IMR-90 (cell line): Measurements from ENCODE around the gene GPR158. TPM values are rescaled to one million over a fixed set of nuclear protein-coding genes. Genes with fewer than 3 reads are reported as not detected.

Experiments
- ATAC-seq: fragments of 200-7000 bp; cut with Tn5 transposase; 2 replicates; pipeline ENCODE4 v1.9.1; 2020; ENCODE audit warnings: low read depth, mild to moderate bottlenecking, moderate library complexity
- BruUV-seq: library from RNA; stranded (reverse); fragments of 400-500 nt; replicated peaks from 2 replicates; lab custom pipeline; 2021; lab: Mats Ljungman, UMichigan
- CTCF ChIA-PET: fragments of 300-600 bp; formaldehyde crosslinking; extraction: SDS; loops from one replicate; lab custom pipeline; 2021; ENCODE audit warnings: antibody characterized with exemption; lab: Yijun Ruan, JAX
- POLR2A ChIA-PET: fragments of 300-600 bp; sonication (Branson Sonifier 250); formaldehyde crosslinking; loops from one replicate; lab custom pipeline; 2022; ENCODE audit warnings: antibody characterized with exemption; ENCODE audit not compliant: unreplicated experiment; lab: Charles Lee
- DNase-seq: peaks from one replicate; pipeline ENCODE4 v3.0.0; 2013
- H2AFZ ChIP-seq: replicated peaks from 2 replicates; pipeline ENCODE3; 2013; ENCODE audit warnings: low read length, mild to moderate bottlenecking; ENCODE audit not compliant: poor library complexity
- H2AK5ac ChIP-seq: 2 replicates; pipeline ENCODE4 v1.6.1; 2013; ENCODE audit warnings: low read depth, low read length, inconsistent platforms
- H2AK9ac ChIP-seq: replicated peaks from 2 replicates; pipeline ENCODE3; 2013; ENCODE audit warnings: mild to moderate bottlenecking, low read depth, low read length, moderate library complexity; ENCODE audit not compliant: poor library complexity
- H2BK120ac ChIP-seq: 2 replicates; pipeline ENCODE4 v1.6.1; 2013; ENCODE audit warnings: low read depth, low read length, inconsistent platforms
- H2BK15ac ChIP-seq: 3 replicates; pipeline ENCODE4 v1.6.1; 2013; ENCODE audit warnings: low read depth, low read length, inconsistent platforms
- H2BK20ac ChIP-seq: 2 replicates; pipeline ENCODE4 v1.6.1; 2013; ENCODE audit warnings: low read depth, mild to moderate bottlenecking, inconsistent platforms, low read length, moderate library complexity
- H2BK5ac ChIP-seq: 2 replicates; pipeline ENCODE4 v1.6.1; 2013; ENCODE audit warnings: mild to moderate bottlenecking, low read depth, low read length, inconsistent platforms; ENCODE audit not compliant: poor library complexity, severe bottlenecking
- H3K14ac ChIP-seq: replicated peaks from 2 replicates; pipeline ENCODE4 v1.6.1; 2013; ENCODE audit warnings: low read depth, low read length, inconsistent platforms
- H3K18ac ChIP-seq: 2 replicates; pipeline ENCODE4 v1.6.1; 2013; ENCODE audit warnings: low read depth, low read length, control low read depth
- H3K23ac ChIP-seq: 2 replicates; pipeline ENCODE4 v1.6.1; 2013; ENCODE audit warnings: low read depth, low read length, inconsistent platforms
- H3K27ac ChIP-seq: 2 replicates; pipeline ENCODE4 v1.5.1; 2013; ENCODE audit warnings: mild to moderate bottlenecking, control low read depth, low read length; ENCODE audit not compliant: insufficient read depth
- H3K27me3 ChIP-seq: 2 replicates; pipeline ENCODE4 v1.6.1; 2013; ENCODE audit warnings: low read length; ENCODE audit not compliant: control insufficient read depth, insufficient read depth
- H3K36me3 ChIP-seq: 2 replicates; pipeline ENCODE4 v1.6.1; 2013; ENCODE audit warnings: low read length, mixed read lengths; ENCODE audit not compliant: control insufficient read depth, insufficient read depth
- H3K4ac ChIP-seq: 2 replicates; pipeline ENCODE4 v1.6.1; 2013; ENCODE audit warnings: low read depth, low read length, inconsistent platforms
- H3K4me1 ChIP-seq: 2 replicates; pipeline ENCODE4 v1.6.1; 2013; ENCODE audit warnings: low read length, mixed read lengths; ENCODE audit not compliant: control insufficient read depth, insufficient read depth
- H3K4me2 ChIP-seq: 2 replicates; pipeline ENCODE4 v1.6.1; 2013; ENCODE audit warnings: low read depth, mild to moderate bottlenecking, control low read depth, low read length, moderate library complexity
- H3K4me3 ChIP-seq: 2 replicates; pipeline ENCODE4 v1.5.1; 2013; ENCODE audit warnings: low read depth, mild to moderate bottlenecking, control low read depth, low read length, moderate library complexity; ENCODE audit not compliant: insufficient read depth
- H3K56ac ChIP-seq: 2 replicates; pipeline ENCODE4 v1.6.1; 2013; ENCODE audit warnings: low read length, inconsistent platforms; ENCODE audit not compliant: insufficient read depth; ENCODE audit errors: extremely low read depth
- H3K79me1 ChIP-seq, 2 experiments: 2 replicates each; pipeline ENCODE4 v1.6.1; 2013; ENCODE audit warnings: low read length in 2 of 2, inconsistent platforms in 1 of 2, low read depth in 1 of 2
- H3K9ac ChIP-seq: 2 replicates; pipeline ENCODE4 v1.6.1; 2013; ENCODE audit warnings: low read depth, low read length, control low read depth
- H3K9me1 ChIP-seq: 2 replicates; pipeline ENCODE4 v1.6.1; 2013; ENCODE audit warnings: low read length, inconsistent platforms; ENCODE audit not compliant: insufficient read depth
- H3K9me3 ChIP-seq: 2 replicates; pipeline ENCODE4 v1.6.1; 2013; ENCODE audit warnings: low read length; ENCODE audit not compliant: control insufficient read depth, insufficient read depth
- H4K20me1 ChIP-seq: 2 replicates; pipeline ENCODE4 v1.6.1; 2013; ENCODE audit warnings: low read length, inconsistent platforms; ENCODE audit not compliant: insufficient read depth
- H4K5ac ChIP-seq: 2 replicates; pipeline ENCODE4 v1.6.1; 2013; ENCODE audit warnings: mild to moderate bottlenecking, low read depth, low read length, control low read depth
- H4K8ac ChIP-seq, 2 experiments: 2 replicates each; pipeline ENCODE4 v1.6.1; 2013; ENCODE audit warnings: low read depth in 2 of 2, low read length in 2 of 2, control low read depth in 1 of 2, inconsistent platforms in 1 of 2
- H4K91ac ChIP-seq: 2 replicates; pipeline ENCODE4 v1.6.1; 2013; ENCODE audit warnings: low read depth, low read length, inconsistent platforms; ENCODE audit not compliant: insufficient read depth
- BHLHE40 ChIP-seq: fragments of 150-350 bp; IDR thresholded peaks from 2 replicates; pipeline ENCODE4 v1.6.1; 2016; ENCODE audit warnings: mild to moderate bottlenecking, low read depth, low read length
- CEBPB ChIP-seq: IDR thresholded peaks from 2 replicates; pipeline ENCODE4 v1.6.1; 2012; ENCODE audit warnings: low read depth, low read length, improper control_type of control experiment
- CHD1 ChIP-seq: IDR thresholded peaks from 2 replicates; pipeline ENCODE4 v1.6.1; 2012; ENCODE audit warnings: low read depth, low read length, improper control_type of control experiment
- ELK1 ChIP-seq: fragments of 150-350 bp; IDR thresholded peaks from 2 replicates; pipeline ENCODE4 v1.6.1; 2016; ENCODE audit warnings: low read depth, mild to moderate bottlenecking, low read length, moderate library complexity, borderline replicate concordance
- FOS ChIP-seq: fragments of 150-350 bp; IDR thresholded peaks from 2 replicates; pipeline ENCODE4 v1.6.1; 2016; ENCODE audit warnings: low read depth, low read length
- MAFK ChIP-seq: IDR thresholded peaks from 2 replicates; pipeline ENCODE4 v1.6.1; 2012; ENCODE audit warnings: low read depth, low read length, improper control_type of control experiment
- MAZ ChIP-seq: IDR thresholded peaks from 2 replicates; pipeline ENCODE4 v1.6.1; 2012; ENCODE audit warnings: low read depth, mild to moderate bottlenecking, low read length, improper control_type of control experiment, moderate library complexity, borderline replicate concordance
- MXI1 ChIP-seq: IDR thresholded peaks from 2 replicates; pipeline ENCODE4 v1.6.1; 2012; ENCODE audit warnings: low read depth, mild to moderate bottlenecking, low read length, moderate library complexity, borderline replicate concordance
- NFE2L2 ChIP-seq: fragments of 150-350 bp; IDR thresholded peaks from 2 replicates; pipeline ENCODE4 v1.6.1; 2016; ENCODE audit warnings: low read depth, mild to moderate bottlenecking, low read length
- POLR2A ChIP-seq: IDR thresholded peaks from 2 replicates; pipeline ENCODE4 v1.6.1; 2012; ENCODE audit warnings: mild to moderate bottlenecking, low read depth, low read length
- RAD21 ChIP-seq: IDR thresholded peaks from 2 replicates; pipeline ENCODE4 v1.6.1; 2012; ENCODE audit warnings: low read length, improper control_type of control experiment
- RCOR1 ChIP-seq: IDR thresholded peaks from 2 replicates; pipeline ENCODE4 v1.6.1; 2012; ENCODE audit warnings: mild to moderate bottlenecking, low read length, improper control_type of control experiment; ENCODE audit not compliant: insufficient replicate concordance
- RFX5 ChIP-seq: IDR thresholded peaks from 2 replicates; pipeline ENCODE4 v1.8.0; 2012; ENCODE audit warnings: low read depth, mild to moderate bottlenecking, low read length, moderate library complexity
- SMC3 ChIP-seq: fragments of 150-350 bp; IDR thresholded peaks from 2 replicates; pipeline ENCODE4 v1.6.1; 2016; ENCODE audit warnings: low read depth, mild to moderate bottlenecking, antibody characterized with exemption, low read length, moderate library complexity
- WGBS, 2 experiments: methylation state at CpG; one replicate each; pipeline versions ENCODE4 v1.1.5 to v1.1.7; 2013; ENCODE audit warnings: missing lambda C conversion rate in 2 of 2; ENCODE audit not compliant: insufficient read length in 1 of 2; ENCODE audit errors: extremely low coverage in 2 of 2; 5-methylcytosine and 5-hydroxymethylcytosine counted together
- dilution Hi-C: fragments of 300-500 bp; cut with HindIII; formaldehyde crosslinking; loops from one replicate; pipeline ENCODE4 v1.14.3; 2018; ENCODE audit warnings: low sequenced_read_pairs; ENCODE audit not compliant: unreplicated experiment
- in situ Hi-C: fragments of 300-500 bp; cut with MboI; formaldehyde crosslinking; loops from 3 replicates; pipeline ENCODE4 v1.14.3; 2019; ENCODE audit warnings: low sequenced_read_pairs, inconsistent platforms, mixed read lengths
- intact Hi-C: fragments of 100-400 bp; cut with micrococcal nuclease; formaldehyde crosslinking; loops from 2 replicates; pipeline ENCODE4 v1.10.0; 2022
- polyA plus RNA-seq, 3 experiments: library from polyadenylated mRNA; depleted of rRNA; stranded (reverse); fragments of >200 nt; gene quantifications; 2 replicates each; pipeline ENCODE4 v1.2.3, GENCODE V29; 2012; ENCODE audit warnings: low replicate concordance in 1 of 3
- total RNA-seq: library from RNA; depleted of rRNA; stranded (reverse); fragments of >200 nt; gene quantifications from 2 replicates; pipeline ENCODE4 v1.2.3, GENCODE V29; 2012
- TF ChIP-seq, protein P1 (sequence below): conservative IDR thresholded peaks from 2 replicates; pipeline ENCODE4 v1.5.1; 2012; ENCODE audit warnings: mild to moderate bottlenecking, low read depth, low read length, improper control_type of control experiment
- TF ChIP-seq, protein P2 (sequence below): fragments of 150-350 bp; IDR thresholded peaks from 2 replicates; pipeline ENCODE4 v1.6.1; 2017; ENCODE audit warnings: mild to moderate bottlenecking, antibody characterized with exemption, low read length, low read depth

Gene GPR158
- total and polyA plus RNA-seq, 2 of the 4 experiments (the other 2 are of a cell fraction) = not detected

GRCh38 chr10:25575343-25575742 lies 400.5 kb downstream of the GPR158 start:
- Histone ChIP-seq H3K9me1 (no peaks in the 10 kb centered on the region), H3K79me1 (no peaks in the 10 kb centered on the region), H3K9me3 (peaks cover 6% of the 10 kb centered on the region), H2BK5ac (no peak overlapping the region), H3K56ac (no peak overlapping the region), H4K91ac (no peak overlapping the region), H3K27ac (no peak overlapping the region), H2AK5ac (no peak overlapping the region), H4K5ac (no peak overlapping the region), H2BK20ac (no peak overlapping the region), H3K4me3 (no peak overlapping the region), H2AFZ (no peak overlapping the region), H3K4ac (no peak overlapping the region), H4K20me1 (no peaks in the 10 kb centered on the region), H3K27me3 (no peaks in the 10 kb centered on the region), H2BK15ac (no peak overlapping the region), H3K23ac (no peak overlapping the region), H3K18ac (no peak overlapping the region), H2AK9ac (no peak overlapping the region), H3K4me1 (no peaks in the 10 kb centered on the region), H3K9ac (no peak overlapping the region), H3K36me3 (no peaks in the 10 kb centered on the region), H4K8ac (no peak overlapping the region), H3K4me2 (no peak overlapping the region), H3K14ac (no peak overlapping the region), H2BK120ac (no peak overlapping the region)
- DNase-seq (no peak), ATAC-seq (no peak)
- WGBS, 2 experiments = 50% methylated on average over 1 of the region's 7 CpGs; no CpG with 5 or more reads in 1 of the 2 experiments
- intact Hi-C loops = no loop called here
- TF ChIP-seq MAFK = no peak
- TF ChIP-seq ELK1 = no peak
- TF ChIP-seq NFE2L2 = no peak
- no peak for TF ChIP-seq RFX5
- no peak for TF ChIP-seq CEBPB
- TF ChIP-seq MXI1 = no peak
- TF ChIP-seq RAD21 = no peak
- TF ChIP-seq SMC3 = no peak
- TF ChIP-seq, protein P1, sequence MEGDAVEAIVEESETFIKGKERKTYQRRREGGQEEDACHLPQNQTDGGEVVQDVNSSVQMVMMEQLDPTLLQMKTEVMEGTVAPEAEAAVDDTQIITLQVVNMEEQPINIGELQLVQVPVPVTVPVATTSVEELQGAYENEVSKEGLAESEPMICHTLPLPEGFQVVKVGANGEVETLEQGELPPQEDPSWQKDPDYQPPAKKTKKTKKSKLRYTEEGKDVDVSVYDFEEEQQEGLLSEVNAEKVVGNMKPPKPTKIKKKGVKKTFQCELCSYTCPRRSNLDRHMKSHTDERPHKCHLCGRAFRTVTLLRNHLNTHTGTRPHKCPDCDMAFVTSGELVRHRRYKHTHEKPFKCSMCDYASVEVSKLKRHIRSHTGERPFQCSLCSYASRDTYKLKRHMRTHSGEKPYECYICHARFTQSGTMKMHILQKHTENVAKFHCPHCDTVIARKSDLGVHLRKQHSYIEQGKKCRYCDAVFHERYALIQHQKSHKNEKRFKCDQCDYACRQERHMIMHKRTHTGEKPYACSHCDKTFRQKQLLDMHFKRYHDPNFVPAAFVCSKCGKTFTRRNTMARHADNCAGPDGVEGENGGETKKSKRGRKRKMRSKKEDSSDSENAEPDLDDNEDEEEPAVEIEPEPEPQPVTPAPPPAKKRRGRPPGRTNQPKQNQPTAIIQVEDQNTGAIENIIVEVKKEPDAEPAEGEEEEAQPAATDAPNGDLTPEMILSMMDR = no peak
- TF ChIP-seq POLR2A = no peak
- no peak for TF ChIP-seq MAZ
- TF ChIP-seq RCOR1 = no peak
- TF ChIP-seq CHD1 = no peak
- TF ChIP-seq BHLHE40 = no peak
- TF ChIP-seq FOS = no peak
- TF ChIP-seq, protein P2, sequence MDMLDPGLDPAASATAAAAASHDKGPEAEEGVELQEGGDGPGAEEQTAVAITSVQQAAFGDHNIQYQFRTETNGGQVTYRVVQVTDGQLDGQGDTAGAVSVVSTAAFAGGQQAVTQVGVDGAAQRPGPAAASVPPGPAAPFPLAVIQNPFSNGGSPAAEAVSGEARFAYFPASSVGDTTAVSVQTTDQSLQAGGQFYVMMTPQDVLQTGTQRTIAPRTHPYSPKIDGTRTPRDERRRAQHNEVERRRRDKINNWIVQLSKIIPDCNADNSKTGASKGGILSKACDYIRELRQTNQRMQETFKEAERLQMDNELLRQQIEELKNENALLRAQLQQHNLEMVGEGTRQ = no peak
- POLR2A ChIA-PET = no interaction called here
- in situ Hi-C loops = no loop called here
- CTCF ChIA-PET = interaction anchor here (0.8 kb wide), 1 partner anchor 11 kb away, joined by 3 read pairs; no protein-coding TSS in a partner anchor
- no TSS peak for BruUV-seq
- dilution Hi-C loops = no loop called here
